GM12875 (cell line): ENCODE results near the gene CHMP6.
A peak's percentile ranks its signal among the peaks of the same experiment; 100 is the strongest.

Experiments
- H3K4me3 ChIP-seq: one replicate; pipeline ENCODE4 v1.5.1; 2011; ENCODE audit warnings: low read depth, low read length, control low read depth
- CTCF ChIP-seq: IDR thresholded peaks from 2 replicates; pipeline ENCODE4 v1.5.1; 2011; ENCODE audit warnings: low read depth, mild to moderate bottlenecking, control low read depth, inconsistent platforms, low read length, moderate library complexity, borderline replicate concordance; ENCODE audit not compliant: insufficient read depth

The CHMP6 gene

GRCh38 chr17:80990921-80991644, 558 bp upstream of the CHMP6 start:
- H3K4me3 ChIP-seq: peak overlapping the region; percentile 69
- TF ChIP-seq CTCF: no peak

GRCh38 chr17:80992077-80992947, 671 bp downstream of the CHMP6 start:
- H3K4me3 ChIP-seq: peak overlapping the region; percentile 69
- TF ChIP-seq CTCF: no peak

- H3K4me3 ChIP-seq: no peak overlapping the region
- no peak for TF ChIP-seq CTCF
Observed at GRCh38 chr17:80992948-80993624, 1.4 kb downstream of the CHMP6 start.

GRCh38 chr17:80995131-80995530, 3.5 kb downstream of the CHMP6 start:
- no peak overlapping the region for H3K4me3 ChIP-seq
- TF ChIP-seq CTCF: no peak

- no peak for TF ChIP-seq CTCF
- no peak overlapping the region for H3K4me3 ChIP-seq
Observed at GRCh38 chr17:80996422-80997305, 5.0 kb downstream of the CHMP6 start.

- no peak for TF ChIP-seq CTCF
- no peak overlapping the region for H3K4me3 ChIP-seq
Observed at GRCh38 chr17:80997424-80998117, 5.9 kb downstream of the CHMP6 start.
